GM21515 (cell line): ENCODE data around the gene OLFM1.
"Not testable (repeated sequence)": the region's sequence is repeated elsewhere in the genome, so short reads cannot be mapped to it uniquely, and the experiment has no call there.

ENCODE experiments used
- ATAC-seq: cut with Tn5 transposase; IDR thresholded peaks from one replicate; pipeline ENCODE4 v1.9.1; 2021; ENCODE audit not compliant: unreplicated experiment

OLFM1 gene

DNA sequence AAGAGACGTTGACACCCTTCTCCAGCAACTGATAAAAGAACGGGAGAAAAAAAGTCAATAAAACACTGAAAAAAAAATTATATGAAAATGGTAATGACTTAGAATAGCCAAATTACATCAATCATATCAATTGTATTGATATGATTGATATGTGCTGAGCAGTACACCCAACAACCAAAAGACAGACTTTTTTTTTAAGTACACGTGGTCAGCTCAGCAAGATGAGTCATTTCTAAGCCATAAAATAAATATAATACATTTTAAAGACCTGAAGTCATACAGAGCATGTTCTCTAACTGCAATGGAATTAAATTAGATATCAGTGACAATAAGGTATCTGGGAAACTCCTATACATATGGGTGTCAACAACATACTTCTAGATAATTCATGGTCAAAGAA lies 30.9 kb upstream of the OLFM1 start:
- no peak for ATAC-seq

DNA sequence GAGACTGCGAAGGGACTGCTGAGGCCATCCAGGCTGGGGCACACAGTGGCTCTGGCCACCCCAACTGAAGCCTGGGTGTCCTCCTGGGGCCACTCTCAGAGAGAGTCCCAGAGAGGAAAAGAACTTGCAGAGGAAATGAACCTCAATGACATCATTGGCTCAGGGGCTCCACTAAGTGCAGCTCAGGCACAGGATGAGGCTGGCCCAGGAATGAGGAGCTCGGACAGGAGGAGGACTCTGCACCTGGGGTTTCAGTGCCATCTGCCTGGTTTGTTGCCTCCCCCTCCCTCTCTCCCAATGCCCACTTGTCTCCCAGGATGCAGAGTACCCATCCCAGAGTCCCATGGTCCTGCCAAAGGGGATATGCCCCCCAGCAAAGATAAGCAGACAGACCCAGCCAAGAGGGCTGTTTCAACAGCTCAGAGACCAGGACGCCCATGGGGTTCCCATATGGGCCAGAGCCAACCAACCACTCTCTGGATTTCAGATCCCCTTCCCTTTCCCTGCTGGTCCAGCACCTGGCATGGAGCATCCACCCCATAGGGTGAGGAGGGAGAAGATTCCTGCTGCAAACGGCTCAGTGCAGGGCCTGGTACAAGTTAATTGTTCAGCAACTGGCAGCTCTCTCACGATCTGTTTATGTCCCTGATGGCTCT lies 26.9 kb upstream of the OLFM1 start:
- ATAC-seq: no peak

DNA sequence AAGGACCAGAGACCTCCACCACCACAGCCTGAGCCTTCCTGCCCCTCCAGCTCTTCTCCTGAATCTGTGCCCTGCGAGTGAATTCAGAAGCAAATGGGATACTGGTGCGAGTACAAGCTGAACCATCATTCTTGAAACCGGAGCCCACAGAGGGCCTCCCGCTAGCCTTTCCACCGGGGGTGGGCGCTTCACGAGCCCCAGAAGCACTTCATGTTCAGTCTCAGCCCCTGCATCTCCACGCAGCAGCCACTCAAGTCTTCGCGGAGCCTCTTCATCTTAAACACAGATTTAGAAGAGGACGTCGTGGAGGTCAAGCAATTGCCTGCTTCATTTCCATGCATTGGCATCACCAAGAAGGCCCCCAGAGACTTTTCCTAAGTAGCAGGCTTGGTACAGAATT lies 26.0 kb upstream of the OLFM1 start:
- ATAC-seq: no peak

- ATAC-seq: no peak
These were observed 25.2 kb upstream of the OLFM1 start for GRCh38 chr9:135062254-135062653.

GRCh38 chr9:135063466-135063865 lies 24.0 kb upstream of the OLFM1 start:
- ATAC-seq: not testable (repeated sequence)

DNA sequence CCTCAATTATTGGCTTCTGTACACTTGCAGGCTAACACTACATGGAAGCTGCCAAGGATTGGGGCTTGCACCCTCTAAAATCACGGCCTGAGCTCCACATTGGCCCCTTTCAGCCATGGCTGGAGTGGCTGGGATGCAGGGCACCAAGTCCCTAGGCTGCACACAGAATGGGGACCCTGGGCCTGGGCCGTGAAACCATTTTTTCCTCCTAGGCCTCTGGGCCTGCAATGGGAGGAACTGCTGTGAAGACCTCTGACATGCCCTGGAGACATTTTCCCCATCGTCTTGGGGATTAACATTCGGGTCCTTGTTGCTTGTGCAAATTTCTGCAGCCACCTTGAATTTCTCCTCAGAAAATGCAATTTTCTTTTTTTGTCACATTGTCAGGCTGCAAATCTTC lies 23.6 kb upstream of the OLFM1 start:
- ATAC-seq: not testable (repeated sequence)

DNA sequence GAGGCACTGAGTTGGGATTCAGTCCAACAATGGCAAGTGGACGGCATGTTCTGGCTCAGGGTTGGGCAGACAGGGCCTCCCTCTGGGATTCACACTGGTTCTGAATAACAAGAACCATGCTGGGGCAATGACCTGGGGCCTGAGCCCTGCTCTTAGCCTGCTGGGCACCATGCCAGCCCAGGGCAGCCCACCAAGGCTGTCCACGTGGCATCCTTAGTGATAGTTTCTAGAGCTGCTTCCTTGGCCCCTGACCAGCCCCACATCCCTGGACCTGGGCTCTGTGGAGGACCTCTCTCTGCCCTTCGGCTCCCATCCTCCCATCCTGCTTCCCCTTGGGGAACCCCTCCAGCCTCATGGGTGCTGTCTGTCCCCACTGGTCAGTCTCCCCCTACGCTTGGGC lies 22.3 kb upstream of the OLFM1 start:
- ATAC-seq: no peak

DNA sequence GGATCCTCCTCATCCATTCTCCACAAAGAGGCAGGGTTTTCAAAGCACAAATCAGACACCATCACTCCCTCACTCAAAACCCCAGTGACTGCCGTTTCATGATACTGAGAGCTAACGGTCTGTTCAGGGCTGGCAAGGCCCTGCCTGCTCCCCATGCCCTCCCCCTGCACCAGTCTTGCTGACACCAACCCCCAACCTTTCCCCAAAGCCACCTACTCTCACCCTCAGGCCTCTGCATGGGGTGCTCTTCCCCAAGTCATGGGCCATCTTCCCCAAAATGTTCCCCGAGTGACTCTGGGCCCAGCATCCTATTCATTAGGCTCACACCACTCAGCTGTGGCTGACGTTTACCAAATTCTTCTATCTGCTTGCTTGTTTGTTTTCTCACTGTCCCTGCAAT lies 21.7 kb upstream of the OLFM1 start:
- no peak for ATAC-seq

GRCh38 chr9:135066291-135066690 lies 21.2 kb upstream of the OLFM1 start:
- ATAC-seq: no peak

DNA sequence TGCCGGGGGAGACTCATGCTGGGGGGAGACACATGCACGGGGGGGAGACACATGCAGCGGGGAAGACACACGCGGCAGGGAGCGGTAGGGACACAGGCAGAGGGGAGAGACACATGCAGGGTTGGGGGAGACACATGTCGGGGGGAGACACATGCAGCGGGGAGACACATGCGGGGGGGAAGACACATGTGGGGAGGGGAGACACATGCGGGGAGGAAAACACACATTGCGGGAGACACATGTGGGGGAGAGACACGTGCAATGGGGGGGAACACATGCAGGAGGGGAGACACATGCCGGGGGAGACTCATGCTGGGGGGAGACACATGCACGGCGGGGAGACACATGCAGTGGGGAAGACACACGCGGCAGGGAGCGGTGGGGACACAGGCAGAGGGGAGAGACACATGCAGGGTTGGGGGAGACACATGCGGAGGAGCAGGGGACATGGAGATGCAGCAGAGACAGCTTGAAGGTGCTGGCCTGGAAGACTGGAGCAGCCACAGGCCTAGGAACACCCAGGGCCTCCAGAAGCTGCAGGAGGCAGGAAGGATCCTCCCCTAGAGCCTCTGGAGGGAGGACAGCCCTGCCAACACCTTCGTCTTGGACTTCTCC lies 20.3 kb upstream of the OLFM1 start:
- ATAC-seq: no peak

DNA sequence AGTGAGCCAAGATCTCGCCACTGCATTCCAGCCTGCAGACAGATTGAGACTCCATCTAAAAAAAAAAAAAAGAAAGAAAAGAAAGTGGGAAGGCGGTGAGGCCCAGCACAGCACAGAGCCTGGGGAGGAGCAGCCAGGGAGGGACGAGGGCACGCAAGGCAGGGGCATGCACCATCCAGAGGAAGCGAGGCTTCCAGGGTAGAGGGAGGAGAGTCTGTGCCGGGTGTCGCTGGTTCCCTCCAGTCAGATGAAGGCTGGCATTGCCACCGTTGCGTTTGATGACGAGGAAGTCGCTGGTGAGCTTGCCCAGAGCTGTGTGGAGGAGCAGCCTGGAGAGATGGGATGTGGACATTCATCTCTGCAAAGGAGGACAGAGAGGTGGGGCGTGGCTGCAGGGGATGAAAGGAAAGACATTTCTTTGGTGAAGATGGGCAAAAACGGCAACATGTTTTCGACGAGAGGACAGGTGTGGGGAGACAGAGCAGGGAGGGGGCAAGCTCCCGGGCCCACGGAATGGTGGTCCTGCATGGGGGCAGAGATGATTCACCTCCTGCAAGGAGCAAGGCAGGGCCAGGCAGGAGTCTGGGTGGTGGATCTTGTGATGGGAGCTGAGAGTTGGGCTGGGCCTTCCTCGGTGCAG lies 18.6 kb upstream of the OLFM1 start:
- no peak for ATAC-seq

DNA sequence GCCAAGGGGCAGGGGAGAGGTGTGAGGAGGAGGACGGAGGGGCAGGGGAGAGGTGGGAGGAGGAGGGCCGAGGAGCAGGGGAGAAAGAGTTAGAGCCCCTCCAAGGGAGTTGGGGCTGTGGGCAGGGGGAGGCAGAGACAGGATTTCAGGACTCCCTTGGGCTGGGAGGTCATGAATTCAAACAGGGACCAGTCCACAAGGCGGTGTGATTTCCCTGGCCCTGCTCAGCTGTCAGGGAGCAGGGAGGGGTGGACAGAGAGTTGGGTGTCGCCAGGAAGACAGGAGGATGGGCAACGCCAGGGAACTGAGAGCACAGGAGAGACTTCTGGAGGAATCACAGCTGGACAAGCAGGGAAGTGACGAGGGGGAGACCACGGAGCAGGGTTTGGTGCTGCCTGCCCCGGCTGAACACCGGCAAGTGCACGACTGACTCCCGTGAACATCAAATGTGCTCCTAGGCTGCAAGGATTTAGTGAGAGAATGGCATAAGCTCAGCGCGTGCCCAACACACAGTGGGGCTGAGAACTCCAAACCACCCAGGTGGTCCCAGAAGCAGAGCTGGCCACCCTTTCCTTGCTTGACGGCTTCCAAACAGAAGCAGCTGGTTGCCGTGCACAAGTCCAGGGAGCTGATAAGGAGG lies 17.8 kb upstream of the OLFM1 start:
- no peak for ATAC-seq

DNA sequence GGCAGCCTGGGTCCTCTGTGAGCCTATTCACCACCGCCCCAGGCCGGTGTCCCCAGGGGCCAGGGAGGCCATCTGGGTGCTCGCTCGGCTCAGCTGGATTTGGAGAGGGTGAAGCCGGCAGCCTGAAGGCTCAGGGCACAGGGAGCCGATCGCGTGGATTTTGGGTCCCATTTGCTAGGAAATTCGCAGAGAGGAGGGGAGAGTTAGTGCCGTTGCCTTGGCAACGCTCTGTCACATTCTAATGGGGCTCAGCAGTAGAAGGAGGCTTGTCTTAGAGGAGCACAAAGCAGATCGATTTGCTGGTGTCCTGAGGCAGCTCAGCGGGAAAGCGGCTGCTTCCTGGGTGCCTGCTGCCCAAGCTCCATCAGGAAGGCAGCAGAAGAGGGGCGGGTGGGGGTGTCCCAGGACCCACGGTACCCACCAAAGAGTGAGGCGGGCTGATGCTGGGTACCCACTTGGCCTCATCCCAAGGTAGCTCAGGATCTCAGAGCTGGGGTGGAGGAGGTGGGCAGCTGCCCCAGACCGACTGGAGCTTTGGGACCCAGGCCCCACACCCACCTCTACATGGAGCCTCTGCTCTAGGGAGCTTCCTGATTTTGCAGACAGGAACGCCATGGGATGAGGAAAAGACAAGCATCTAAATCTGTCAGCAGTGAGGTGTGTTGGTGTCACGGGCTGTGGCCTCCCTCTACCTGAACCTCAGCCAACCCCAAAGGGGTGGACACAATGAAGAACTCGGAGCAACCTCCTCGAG lies 17.1 kb upstream of the OLFM1 start:
- no peak for ATAC-seq

- no peak for ATAC-seq
These were observed 16.3 kb upstream of the OLFM1 start for GRCh38 chr9:135070964-135071735.

GRCh38 chr9:135073081-135073740 lies 14.3 kb upstream of the OLFM1 start:
- no peak for ATAC-seq

GRCh38 chr9:135073741-135074305 lies 13.6 kb upstream of the OLFM1 start:
- no peak for ATAC-seq

DNA sequence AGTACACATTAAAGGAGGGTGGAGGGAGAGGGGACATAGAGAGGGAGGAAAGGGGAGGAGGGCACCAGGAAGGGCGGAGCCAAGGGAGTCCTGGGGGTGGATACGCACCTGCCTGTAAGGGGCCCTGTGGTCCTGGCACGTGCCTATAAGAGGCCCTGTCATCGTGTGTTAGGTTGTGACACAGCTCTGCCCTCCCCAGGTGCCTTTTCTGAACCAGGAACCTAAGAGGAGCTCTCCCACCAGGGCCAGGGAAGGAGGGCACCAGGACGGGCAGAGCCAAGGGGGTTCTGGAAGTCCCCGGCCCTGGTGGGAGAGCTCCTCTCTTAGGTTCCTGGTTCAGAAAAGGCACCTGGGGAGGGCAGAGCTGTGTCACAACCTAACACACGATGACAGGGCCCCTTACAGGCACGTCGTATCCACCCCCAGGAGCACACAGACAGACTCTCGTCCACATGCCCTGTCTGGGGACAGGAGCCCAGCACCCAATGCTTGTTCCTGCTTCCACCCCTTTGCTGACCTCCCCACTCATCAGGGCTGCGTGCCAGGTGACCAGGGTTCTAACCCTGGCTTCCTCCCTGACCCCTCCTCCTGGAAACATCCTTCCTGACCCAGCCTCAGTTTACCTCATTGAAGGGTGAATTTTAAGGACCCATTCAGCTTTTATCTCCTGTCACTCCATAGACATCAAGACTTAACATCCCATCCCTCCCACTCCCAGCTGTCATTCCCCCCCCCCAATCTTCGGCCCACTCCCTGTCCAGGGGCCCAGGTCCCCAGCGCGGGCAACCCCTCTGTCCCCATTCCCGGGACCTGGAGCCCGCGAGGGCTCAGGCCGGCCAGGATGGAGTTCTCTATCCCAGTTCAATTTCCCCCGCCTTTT lies 12.9 kb upstream of the OLFM1 start:
- no peak for ATAC-seq

- ATAC-seq: no peak
These were observed 12.0 kb upstream of the OLFM1 start for GRCh38 chr9:135075234-135076142.
